GM18951 (cell line): ENCODE results near the gene ZNHIT3.
"Not testable (repeated sequence)": the region's sequence is repeated elsewhere in the genome, so short reads cannot be mapped to it uniquely, and the experiment has no call there.

Experiments
- POLR2A ChIP-seq: IDR thresholded peaks from 4 replicates; pipeline ENCODE4 v1.6.1; 2011; ENCODE audit warnings: mild to moderate bottlenecking; ENCODE audit not compliant: insufficient read length, insufficient read depth; ENCODE audit errors: extremely low read depth
- in situ Hi-C: fragments of 300-500 bp; cut with MboI; formaldehyde crosslinking; loops from one replicate; pipeline ENCODE4 v1.12.0; 2022; ENCODE audit warnings: low sequenced_read_pairs, mixed read lengths, inconsistent platforms; ENCODE audit not compliant: unreplicated experiment

The ZNHIT3 gene

DNA sequence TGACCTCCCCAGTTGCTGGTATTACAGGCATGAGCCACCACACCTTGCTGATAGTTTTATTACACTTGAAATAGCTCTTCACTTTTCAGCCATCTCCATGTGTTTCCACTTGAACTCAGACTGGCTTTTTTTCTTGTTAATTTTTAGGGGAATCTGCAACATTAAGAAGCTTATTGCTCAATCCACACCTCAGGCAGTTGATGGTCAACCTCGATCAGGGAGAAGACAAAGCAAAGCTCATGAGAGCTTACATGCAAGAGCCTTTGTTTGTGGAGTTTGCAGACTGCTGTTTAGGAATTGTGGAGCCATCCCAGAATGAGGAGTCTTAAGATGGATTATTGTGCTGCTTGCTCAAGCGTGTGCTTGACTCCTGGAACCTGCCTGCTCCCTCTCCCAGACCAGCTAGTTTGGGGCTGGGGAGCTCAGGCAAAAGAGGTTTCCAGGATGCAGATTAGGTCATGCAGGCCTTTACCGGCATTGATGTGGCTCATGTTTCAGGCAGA lies 8.6 kb downstream of the ZNHIT3 start:
- in situ Hi-C loops = loop anchor here (25.0 kb wide), 2 partner anchors 283 to 533 kb away; partner anchors contain the start of gene CCL4L2
- TF ChIP-seq POLR2A = no peak

DNA sequence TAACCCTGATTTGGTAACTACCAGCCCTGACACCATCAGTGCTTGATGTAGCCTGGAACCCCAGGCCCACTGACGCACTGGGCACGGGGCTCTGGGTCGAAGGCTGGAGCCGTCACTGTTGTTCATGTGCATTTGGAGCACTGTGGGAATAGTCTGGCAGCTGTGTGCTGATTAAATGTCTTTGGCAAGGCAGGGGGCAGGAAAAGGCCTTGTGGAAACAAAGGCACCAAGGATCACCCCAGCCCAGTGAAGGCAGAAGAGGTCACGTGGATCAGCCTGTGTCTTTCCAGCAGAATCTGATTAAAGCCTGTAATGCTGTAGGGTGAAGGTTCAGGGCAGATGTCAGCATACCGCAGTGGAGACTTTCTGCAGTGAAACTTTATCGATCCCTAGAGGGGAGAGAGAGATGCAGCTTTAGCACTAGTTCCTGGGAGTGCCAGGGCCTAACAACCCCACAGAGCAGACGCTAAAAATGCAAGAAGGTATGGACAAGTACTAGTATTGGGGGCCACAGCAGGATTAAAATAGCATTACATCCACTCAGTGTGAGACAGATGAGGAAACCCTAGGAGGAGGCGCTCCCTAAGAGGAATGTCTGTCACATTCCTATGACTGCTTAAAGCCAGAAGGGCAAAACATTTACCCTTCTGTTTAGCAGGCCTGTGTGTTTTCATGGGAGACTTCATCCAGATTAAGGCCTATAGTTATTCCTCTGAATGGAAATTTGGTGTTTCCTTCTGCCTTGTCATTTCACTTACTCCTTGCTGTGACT lies 9.7 kb downstream of the ZNHIT3 start:
- no peak for TF ChIP-seq POLR2A
- in situ Hi-C loops = loop anchor here (25.0 kb wide), 2 partner anchors 284 to 534 kb away; partner anchors contain the start of gene CCL4L2

DNA sequence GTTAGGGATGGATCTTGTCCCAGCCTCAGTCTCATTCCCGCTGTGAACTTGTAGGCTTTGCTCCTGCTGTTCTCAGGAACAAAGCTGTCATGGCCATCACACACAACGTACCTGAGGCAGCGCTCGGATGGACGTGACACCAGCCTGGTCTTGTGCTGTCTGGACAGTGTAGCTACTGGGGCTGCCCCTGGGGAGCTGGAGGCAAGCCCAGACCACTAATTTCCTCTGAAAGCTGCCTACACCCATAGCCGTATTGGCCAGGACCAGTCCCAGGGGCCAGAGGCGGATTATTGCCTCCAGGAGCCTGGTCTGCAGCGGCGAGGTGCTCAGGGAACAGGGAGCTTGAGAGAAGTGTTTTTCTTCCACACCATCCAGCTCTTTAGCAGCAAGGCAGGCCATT lies 11.7 kb downstream of the ZNHIT3 start:
- in situ Hi-C loops = loop anchor here (25.0 kb wide), 2 partner anchors 286 to 536 kb away; partner anchors contain the start of gene CCL4L2
- no peak for TF ChIP-seq POLR2A

DNA sequence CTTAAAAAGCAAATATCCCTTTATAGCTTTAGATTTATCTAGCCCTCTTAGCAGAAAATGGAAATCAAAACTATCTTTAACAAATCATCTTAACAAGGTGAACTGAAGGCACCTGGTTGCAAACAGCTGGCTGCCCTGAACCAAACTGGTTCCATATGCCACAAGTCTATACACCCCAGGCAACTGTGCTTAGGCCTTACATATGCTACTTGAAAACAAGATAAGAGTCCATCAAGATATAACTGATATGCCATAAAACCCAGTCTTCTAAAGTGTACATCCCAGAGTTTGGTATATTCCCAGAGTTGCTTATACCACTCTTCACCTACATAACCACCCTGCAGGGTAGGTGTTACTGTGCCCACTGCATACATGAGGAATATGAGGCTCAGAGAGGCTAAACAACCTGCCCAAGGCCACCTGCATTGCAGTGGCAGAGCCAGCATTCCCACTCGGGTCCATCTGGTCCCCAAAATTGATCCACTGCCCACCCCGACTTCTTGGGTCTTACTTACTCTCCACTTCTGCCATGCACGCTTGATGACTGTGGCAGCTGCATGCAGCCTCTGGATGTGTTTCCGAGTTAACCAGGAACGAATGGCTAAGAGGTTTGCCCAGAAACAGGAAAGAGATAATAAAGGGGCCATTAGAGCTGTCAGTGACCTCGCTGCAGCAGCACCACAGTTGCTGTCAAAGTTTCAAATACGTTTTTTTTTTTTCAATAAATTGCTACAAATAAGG lies 12.2 kb downstream of the ZNHIT3 start:
- no peak for TF ChIP-seq POLR2A
- in situ Hi-C loops = loop anchor here (25.0 kb wide), 2 partner anchors 286 to 536 kb away; partner anchors contain the start of gene CCL4L2

DNA sequence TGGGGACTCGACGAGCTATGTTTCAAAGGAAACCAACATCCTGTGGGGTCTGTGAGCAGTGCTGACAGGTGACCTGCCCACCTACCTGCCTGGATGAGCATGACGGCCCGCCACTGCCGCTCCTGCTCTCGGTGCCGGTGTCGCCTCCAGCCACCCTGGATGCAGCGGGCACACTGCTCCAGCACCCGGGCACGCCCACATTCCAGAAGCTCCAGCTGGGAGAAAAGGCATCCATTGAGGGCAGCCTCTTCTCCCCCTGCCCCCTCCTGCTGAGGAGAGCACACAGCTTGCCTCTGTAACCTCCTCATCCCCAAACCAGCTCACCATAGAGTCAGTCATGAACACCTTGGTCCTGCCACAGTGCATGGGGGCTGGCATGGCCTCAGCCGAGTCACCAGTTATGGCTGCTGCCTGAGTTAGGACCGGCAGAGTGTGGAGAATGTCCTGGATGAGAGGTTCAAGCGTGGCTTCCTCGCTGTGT lies 14.3 kb downstream of the ZNHIT3 start:
- no peak for TF ChIP-seq POLR2A
- in situ Hi-C loops = no loop called here

DNA sequence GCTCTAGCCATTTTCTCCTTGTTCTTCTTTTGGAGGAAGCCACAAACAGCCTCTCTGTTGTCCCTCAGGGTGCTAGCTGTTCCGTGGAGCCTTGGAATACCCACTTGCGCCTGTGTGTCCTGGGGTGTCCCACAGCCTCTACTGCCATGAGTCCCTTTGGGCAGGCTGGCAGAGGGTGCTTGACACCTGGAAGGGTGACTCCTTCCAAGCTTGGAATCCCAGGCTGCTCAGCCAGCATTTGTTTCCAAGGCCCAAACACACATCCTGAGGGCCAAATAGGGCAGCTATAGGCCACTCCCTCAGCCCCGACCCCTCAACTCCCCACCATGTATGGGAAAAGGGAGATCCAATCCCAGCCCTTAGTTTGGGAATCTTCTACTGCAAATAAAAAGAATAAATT lies 14.9 kb downstream of the ZNHIT3 start:
- TF ChIP-seq POLR2A = no peak
- in situ Hi-C loops = no loop called here

DNA sequence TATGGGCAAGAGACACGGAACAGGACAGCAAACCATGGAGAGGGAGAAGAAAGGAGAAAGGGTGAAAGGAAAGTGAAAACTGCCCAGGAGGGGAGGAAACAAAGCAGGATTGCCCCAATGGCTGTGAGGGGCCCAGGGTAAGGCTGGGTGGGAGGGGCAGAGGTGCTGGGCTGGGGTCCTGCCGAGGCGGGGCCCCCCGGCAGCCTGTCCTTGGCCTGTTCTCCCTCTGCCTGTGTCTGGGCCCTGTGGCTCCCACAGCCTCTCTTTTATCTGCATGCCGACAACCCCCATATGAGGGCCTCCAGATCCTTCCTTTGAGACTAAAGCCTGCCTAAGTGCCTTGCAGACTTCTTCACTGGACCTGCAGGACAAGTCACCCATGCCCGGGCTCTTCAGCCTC lies 15.5 kb downstream of the ZNHIT3 start:
- in situ Hi-C loops = no loop called here
- no peak for TF ChIP-seq POLR2A

DNA sequence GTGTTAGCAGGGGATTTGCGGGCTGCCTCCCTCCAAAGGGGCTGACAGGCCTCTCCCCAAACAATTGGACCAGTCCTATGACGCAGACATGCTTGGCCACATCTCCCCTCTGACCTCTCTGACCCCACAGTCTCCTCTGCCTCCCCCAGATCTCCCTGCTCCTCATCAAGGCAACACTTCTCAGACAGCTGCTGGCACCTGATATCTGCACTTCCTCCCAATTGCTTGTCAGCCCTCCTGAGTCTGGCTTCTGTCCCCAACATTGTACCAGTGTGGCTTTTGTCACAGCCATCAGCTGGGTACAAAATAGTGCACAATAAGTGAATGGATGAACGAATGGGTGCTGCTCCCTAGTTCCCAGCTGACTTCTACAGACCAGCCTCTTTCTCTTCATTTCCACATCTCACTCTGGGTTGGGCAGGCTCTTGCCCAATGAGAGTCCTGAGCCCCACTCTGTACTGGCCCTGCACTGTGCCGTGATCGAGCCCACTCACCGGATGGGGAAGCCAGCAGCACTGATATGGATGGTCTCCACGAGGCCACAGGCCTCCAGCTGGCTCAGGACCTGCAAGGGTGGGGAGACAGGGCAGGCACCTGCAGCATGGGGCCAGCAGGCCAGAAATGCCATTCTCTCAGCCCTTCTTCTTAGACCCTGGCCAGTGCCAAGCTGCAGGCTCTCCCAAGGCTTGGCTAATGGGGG lies 17.1 kb downstream of the ZNHIT3 start:
- in situ Hi-C loops = no loop called here
- TF ChIP-seq POLR2A = no peak

DNA sequence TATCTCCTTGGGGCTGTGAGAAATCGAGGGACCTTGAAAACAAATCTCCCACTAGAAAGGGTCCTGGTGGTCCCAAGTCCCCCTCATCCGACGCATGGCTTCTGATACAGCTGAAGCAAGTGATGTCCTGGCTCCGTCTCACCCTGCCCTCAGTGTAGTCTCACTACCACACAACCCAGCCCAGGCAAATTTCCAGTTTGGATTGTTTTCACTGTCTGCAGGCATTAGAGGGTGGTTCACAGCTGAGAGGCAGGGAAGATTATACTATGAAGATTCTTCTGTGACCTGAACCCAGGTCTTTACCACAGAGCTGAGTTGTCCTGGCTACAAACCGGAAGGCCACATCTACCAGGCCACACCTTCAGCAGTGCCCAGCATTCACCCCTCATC lies 17.7 kb downstream of the ZNHIT3 start:
- in situ Hi-C loops = no loop called here
- TF ChIP-seq POLR2A = no peak

DNA sequence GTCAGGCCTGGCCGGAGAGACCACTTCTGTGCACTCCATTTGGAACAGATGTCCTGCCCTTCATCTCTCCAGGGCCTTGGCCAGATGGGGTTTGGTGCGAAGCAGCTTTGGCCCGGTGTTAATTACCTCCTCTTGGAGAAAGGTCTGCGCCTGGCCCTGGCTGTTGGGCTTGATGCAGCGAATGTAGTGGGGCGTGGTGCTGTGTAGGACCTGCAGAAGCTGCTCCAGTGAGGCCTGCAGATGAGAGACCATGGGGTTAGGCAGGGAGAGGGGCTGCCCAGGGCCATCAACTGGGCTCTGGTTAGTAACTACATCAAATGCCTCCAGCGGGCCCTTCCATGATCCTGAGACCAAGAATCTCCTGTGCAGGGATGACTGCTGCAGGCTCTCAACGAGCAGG lies 18.7 kb downstream of the ZNHIT3 start:
- in situ Hi-C loops = no loop called here
- TF ChIP-seq POLR2A = no peak

DNA sequence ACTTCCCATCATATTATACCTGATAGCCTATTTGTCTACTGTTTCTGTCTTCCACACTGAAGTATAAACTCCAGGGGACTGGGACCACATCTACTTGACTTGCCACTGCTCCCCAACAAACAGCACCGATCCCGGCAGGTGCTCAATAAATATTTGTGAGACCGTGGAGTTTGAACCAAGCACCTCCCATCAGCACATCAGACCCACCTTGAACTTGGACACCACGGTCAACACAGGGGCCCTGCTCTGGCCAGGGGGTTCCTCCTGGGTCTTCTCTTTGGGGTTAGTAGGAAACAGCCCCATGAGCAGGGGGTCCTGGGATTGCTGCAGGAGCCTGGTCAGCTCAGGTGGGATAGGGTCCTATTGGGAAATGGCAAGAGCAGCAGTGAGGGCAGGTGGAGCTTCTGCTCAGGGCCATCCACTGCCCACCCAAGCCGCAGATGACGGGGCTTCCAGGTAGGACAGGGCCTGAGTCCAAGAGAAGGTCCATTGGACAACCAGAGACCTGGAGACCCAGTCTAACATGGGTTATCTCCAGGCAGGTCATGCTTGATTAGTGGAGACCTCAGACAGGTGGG lies 19.9 kb downstream of the ZNHIT3 start:
- TF ChIP-seq POLR2A = no peak
- in situ Hi-C loops = no loop called here

DNA sequence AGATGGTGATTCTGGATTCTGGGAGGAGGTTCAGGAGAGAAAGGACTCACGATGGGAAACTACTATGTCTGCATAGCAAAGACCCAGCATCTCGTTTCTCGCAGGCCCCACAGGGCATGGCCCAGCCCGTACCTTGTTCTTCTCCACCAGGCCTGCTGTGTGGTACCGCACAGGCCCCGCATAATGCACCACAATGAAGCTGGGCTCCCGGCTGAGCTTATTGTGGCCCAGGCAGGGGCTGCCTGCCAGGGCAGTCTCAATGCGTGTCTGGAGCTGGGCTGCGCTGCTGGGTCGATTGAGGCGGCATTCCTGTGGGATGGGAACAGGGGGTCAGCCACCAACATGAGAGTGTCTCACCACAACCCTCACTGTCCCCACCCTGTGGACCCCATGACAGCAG lies 20.4 kb downstream of the ZNHIT3 start:
- no peak for TF ChIP-seq POLR2A
- in situ Hi-C loops = no loop called here

DNA sequence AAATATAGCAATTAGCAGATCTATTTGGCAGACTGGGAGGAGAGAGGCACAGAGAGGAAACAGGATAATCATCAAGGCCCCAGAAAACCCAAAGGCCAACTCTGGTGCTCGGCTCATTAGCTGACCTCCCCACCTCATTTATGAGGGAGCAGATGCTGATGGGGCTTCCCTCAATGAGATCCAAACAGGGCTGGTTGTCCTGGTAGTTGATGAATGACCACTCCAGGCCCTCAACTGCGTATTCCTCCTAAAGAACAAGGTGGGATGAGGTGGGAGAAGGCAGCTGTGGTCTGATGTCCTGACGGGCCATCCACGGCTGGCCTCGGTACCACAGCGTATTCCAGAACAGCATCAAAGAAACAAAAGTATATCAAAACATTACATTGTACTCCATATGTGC lies 20.8 kb downstream of the ZNHIT3 start:
- in situ Hi-C loops = no loop called here
- no peak for TF ChIP-seq POLR2A

DNA sequence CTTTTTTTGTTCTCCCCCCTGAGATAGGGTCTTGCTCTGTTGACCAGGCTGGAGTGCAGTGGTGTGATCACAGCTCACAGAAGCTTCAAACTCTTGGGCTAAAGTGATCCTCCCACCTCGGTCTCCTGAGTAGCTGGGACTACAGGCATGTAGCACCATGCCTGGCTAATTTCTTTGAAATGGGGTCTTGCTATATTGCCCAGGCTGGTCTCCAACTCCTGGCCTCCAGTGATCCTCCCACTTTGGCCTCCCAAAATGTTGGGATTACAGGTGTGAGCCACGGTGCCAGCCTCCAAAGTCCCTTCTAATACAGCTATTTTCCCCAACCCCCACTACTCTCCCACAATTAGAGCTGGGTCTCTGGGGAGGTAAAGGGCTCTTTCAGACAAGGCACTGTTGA lies 22.0 kb downstream of the ZNHIT3 start:
- in situ Hi-C loops = not testable (repeated sequence)
